ENCODE results near the gene LRCH1.

Gene LRCH1

DNA sequence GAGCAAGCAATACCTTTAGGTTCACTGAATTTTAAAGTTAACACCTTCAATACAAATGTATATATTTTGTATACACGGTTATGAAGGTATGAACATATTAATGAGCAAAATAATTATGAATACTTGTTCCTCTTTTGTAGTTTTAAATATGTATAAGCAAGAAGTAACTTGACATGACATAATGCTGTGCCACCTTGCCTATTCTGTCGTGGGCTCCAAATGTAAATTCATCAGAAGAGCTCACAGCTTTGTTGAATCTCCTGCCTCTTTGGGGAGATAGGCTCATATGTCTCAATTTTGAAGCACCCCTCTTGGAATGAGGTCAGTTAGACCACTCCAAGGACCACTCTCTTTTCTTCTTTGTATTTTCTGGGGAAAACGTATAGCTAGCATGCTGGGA, 59.3 kb downstream of the LRCH1 start:
- no peak for DNase-seq (ENCODE audit: low read depth in 1 of 2, low spot score in 1 of 2)

DNA sequence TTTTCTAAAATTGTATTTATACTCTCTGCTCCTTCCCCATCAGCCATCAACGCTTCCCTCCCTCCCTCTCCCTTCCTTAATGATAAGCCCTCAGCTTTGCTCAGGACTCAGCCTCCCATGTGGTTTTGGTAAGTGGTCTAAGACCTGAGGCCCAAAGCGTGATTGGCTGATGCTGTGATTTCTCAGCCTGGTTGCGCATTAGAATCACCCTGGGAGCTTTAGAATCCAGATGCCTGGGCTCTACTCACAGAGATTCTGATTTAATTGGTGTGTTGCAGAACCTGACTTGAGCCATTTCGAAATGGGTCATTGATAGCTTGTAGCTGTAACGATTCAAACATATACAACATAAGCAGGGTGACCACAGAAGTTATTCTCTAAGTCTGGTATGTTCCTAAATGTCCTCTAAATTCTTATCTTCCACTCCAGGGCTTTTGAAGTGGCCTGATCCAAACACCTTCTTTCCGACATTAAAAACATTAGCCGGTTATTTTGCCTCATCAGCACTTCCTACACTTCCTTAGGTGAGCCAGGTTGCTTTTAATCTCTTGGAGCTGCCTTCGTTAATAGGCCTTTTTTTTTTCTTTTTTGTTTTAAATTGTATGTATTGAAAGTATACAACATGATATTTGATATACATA, 60.6 kb downstream of the LRCH1 start:
- DNase-seq (ENCODE audit: low read depth in 1 of 2, low spot score in 1 of 2) = no peak

DNA sequence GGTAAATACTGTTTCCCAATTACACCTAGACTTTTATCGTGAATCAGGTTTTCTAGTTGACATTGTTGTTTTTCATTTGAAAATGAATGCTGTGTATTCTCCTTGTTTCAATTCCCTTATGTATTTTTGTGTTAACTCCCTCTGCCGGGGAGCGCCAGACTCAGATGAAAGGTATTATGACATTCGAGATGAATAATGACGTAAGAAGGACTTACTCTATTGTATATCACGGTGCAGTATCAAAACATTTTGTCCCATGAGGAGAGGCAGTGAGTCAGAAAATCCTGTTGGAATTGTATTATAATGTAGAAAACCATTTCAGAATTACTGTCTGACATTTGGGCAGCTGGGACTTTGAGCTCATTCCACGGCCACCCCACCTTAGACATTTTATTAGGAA, 61.6 kb downstream of the LRCH1 start:
- no peak for DNase-seq (ENCODE audit: low read depth in 1 of 2, low spot score in 1 of 2)

DNA sequence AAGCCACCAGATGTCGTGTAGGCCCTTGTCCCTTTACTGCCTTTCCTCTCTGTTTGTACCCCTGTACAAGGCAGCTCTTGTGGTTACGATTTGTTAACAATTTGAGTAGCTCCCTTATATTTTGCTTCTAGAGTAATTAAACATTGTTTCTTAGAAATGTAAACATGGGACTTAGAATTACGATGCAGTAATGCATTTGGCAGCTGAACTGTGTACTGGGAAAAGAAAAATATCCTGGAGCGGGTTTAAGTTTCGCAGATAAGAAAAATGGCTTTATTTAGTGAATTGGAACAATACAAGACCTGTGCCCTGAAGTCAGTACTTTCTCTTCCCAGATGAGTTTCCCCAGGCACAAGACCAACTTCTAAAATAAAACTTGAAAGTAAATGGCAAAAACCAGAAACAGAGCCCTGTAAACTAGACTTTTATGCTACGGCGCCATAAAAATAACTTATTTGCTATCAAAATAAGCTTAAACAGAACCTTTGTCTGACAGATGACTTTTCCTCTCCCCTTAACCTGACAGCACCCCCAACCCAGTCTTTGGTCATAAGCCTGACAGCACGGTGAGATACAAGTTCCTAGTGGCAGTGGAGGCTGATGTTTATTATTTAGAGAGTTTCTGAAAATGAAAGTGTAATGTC, 63.0 kb downstream of the LRCH1 start:
- DNase-seq (ENCODE audit: low read depth in 1 of 2, low spot score in 1 of 2) = no peak

DNA sequence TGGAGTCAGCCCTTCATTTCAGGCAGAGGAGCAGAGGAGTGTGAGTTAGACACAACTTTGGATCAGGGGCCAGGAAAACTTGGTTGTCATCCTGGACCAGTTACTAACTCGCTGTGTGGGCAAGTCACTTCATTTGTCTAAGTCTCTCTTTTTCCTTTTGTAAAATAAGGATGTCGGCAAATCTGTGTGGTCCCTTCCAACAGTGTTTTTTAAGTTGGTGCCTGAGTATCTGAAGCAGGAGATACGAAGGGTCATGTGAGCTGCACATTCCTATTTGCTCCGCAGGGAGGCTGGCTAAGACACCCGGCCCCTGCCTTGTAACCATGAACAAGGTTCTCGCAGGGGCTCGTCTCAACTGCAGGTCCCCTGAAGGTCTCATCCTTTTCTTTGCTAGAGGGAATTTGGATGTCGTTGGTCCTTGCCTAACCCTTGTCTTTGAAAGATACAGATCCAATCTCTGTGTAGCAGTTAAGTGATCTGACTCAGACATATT, 64.3 kb downstream of the LRCH1 start:
- DNase-seq (ENCODE audit: low read depth in 1 of 2, low spot score in 1 of 2) = no peak

DNA sequence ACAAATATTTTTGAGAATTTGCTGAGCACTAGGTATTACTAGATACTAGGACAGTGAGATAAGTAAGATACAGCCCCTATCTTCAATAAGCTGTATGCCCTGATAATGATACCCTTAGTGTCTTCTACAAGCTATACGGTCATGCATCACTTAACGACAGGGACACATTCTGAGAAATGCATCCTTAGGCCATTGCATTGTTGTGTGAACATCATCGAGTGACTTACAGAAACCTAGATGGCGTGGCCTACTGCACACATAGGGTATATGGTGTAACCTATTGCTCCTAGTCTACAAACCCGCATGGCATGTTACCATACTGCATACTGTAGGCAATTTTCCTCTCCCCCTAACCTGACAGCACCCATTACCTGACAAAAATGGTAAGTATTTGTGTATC, 64.9 kb downstream of the LRCH1 start:
- no peak for DNase-seq (ENCODE audit: low read depth in 1 of 2, low spot score in 1 of 2)

DNA sequence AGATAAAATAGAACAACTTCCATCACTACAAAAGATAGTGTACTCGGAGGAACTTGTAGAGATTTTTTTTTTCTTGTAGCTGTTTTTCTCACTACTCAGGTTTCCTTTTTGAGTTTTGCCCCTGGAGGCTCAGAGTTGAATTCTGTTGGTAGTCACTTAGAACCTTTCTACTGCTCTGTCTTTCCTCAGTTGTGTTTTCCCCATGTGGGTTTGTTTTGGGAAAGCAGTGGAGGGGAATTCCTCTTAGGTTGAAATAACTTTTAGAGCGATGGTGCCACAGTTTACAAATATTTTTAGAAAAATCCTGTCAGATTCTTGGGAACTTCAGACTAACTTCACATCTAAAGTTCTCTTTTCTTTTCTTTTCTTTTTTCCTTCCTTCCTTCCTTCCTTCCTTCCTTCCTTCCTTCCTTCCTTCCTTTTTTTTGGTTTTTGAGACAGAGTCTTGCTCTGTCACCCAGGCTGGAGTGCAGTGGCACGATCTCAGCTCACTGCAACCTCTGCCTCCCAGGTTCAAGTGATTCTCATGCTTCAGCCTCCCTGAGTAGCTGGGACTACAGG, 65.8 kb downstream of the LRCH1 start:
- DNase-seq (ENCODE audit: low read depth in 1 of 2, low spot score in 1 of 2) = no peak

DNA sequence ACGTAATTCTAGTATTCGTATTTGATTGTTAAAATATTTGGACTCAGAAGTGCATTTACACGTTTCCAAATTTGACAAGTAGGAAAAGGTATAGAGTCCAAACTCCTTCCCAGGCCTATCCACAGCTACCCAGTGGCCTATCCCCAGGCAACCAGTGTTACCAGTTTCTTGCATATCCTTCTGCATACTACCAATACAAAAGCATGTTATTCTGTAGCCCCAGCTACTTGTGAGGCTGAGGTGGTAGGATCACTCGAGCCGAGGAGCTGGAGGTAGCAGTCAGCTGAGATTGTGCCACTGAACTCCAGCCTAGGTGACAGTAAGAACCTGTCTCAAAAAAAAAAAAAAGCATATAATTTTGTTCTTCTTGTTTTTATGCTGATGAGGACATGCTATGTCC, 67.1 kb downstream of the LRCH1 start:
- DNase-seq (ENCODE audit: low read depth in 1 of 2, low spot score in 1 of 2) = no peak

DNA sequence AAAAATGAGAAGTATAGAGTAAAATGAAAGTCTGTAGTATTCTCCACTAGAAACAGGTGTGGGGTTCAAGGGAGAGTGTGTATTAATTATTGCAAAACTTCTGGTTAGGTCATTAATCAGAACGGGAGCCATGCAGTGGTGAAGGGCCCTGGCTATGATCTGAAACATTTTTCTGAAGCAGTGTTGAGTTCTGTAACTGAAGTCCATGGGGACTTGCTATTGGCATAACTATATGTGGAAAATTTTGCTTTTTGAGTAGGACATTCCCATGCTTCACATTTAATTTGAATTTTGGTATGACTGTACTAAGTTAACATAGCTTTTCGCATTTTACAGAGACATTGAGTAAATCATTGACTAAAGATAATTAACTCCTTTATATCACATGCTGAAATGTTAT, 67.5 kb downstream of the LRCH1 start:
- no peak for DNase-seq (ENCODE audit: low read depth in 1 of 2, low spot score in 1 of 2)

DNA sequence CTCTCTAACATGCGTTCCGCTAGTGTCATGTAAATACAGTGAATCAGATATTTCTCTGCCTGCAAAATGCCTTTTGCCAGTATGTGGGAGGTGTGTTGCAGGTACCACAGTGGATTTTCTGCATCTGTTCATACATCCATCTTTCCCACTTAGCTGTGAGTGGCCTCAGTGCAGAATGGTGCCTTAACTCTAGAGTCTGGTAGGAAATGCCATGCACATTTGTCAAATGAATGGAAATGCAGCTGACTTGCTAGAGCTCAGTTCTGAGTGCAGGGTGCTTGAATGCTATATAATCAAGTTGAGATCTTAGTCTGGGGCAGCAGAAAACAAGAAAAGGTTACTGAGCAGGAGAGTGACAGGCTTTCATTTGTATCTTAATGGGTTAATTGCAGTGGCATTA, 68.2 kb downstream of the LRCH1 start:
- DNase-seq (ENCODE audit: low read depth in 1 of 2, low spot score in 1 of 2) = no peak

DNA sequence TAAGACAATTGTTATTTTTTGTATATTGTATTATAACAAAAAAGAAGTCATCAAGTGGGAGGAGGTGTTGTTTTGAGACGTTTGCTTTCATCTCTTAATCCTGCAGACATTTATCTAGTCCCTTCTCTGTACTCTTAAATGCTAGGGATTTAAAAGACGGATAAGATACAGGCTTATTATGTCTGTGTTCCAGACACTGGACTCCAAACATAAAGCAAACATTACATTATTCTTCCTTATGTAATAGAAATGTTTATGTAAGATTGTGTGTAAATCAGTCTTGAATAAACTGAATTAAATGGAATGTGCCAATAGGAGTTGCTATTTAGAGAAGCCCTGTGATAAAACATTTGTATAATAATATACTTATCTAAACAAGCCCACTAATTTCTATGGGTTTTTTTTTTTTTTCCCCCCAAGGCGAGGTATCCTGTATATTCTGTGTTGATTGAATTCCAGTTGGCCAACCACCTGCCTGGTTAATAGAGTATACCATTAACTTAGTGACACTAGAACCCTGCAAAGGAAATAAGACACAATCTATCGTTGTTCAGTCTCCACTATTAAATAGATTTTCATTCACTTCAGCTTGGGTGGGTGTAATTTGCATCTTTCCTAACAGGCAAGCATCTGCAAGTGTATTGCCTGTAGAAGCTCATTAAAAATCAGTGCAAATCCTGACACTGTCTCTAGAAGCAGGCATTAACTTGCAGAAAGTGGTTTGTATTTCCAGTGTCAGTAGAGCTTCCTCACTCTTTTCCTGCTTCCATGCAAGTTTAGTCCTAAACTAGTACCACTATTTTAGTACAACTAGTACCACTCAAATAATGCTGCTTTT, 69.0 kb downstream of the LRCH1 start:
- no peak for DNase-seq (ENCODE audit: low read depth in 1 of 2, low spot score in 1 of 2)

DNA sequence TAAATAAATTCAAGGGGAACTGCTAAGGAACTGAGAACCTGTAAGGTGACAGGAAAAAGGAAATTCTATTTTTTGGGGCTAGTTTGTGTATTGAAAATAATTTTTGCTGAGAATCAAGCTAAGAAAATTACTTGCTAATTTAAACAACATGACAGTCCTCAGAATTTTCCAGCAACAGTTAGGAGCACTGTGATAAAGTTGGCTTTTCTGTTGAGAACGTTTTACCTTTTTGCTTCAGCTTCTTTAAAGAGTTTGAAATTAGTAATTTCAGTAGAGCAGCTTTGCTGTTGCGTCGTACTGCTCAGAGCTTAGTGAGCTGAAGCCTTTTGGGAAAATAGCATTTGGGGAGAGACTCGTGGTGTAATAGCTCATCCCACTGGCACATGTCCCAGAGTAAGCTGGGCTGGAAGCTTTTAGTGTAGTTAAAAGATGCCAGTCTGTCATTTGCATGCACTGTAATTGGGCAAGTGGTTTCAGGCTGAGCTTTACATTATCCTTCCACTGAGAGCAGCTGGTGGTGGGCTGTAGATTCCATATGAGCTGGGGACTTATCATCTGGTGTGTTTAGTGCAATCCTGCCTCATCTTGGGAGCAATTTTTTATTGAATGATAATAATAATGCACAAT, 69.8 kb downstream of the LRCH1 start:
- DNase-seq (ENCODE audit: low read depth in 1 of 2, low spot score in 1 of 2) = no peak

DNA sequence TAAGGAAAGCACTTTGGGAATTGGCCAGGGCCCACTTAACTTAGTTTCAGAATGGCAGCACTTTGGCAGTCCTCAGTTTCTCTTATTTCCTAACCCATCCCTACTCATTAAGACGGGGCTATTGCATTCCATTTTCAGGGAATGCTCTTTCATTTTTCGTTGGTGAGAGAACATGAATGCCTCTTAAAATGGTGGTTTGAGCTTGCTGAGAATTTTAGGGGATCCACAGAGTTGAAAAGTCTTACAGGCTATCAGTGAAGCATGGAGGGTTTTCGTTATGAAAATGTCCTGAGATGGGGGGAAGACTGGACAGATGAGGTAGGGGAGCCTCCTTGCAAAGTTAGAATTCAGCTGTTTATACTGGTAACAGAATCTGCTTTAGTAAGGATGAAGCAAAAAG, 71.4 kb downstream of the LRCH1 start:
- no peak for DNase-seq (ENCODE audit: low read depth in 1 of 2, low spot score in 1 of 2)

DNA sequence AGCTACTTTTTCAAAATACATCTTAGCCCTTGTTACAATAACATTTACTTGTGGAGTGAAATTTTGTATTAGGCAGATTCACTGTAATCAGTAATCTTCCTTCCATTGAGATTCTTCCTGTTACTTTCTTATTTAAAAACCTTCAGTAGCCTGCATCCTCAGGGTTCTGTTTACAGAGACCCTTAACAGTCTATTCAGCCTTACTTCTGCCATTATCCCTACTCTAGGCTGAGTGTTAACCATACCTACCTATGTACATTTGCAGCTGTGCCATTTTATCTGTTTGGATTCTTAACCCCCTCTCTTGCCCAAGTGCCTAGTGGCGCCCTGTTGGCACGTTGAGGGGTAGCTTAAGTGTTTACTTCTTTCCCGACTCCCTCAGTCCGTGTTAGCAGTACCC, 71.9 kb downstream of the LRCH1 start:
- no peak for DNase-seq (ENCODE audit: low read depth in 1 of 2, low spot score in 1 of 2)

DNA sequence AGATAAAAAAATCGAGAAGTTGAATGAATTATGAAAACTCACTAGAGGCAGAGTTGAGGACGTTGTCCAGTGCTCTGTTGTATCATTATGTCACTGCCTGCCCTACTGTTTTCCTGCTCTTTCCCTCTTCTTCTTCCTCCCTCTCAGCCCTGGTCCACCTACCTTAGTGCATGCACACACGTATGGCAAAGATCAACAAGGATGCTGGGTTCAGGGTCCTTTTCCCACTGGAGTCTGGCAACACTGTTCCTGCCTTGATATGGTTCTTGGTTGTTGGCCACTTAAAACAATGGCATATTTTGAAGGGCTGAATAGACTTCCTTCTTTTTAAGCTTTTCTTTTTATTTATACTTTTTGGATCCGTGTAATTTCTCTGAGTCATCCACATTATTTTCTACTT, 74.5 kb downstream of the LRCH1 start:
- DNase-seq (ENCODE audit: low read depth in 1 of 2, low spot score in 1 of 2) = no peak

DNA sequence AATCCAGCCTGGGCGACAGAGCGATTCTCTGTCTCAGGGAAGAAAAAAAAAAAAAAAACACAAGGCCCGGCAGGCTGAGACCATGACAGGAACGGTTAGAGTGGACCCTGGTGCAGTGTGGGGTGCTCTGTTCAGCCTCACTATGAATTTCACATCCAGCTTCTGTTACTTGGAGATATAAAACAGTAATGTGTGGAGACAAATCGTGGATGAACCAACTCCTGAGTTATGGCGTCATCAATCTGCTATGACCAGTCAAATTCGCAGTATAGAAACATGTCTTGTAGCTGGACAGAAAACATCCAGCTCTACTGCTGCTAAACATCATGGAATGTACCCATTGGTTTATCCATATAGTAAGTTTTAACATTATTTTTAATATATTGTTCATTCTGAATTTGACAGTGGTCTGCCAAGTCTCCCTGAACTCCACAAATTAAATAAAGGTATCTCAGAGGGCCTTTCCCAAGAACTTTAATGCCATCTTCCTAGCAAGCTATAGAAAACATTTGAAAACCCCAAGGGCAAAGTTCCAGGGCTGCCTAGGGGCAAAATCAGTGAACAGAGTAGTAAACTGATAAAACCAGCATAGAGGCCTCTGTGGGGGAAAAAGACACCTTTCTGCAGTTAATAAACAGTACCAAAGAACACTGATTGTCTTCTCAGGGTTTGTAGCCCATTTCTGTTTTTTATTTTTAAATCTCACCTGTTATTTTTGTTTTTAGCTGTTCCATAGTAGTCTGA, 75.8 kb downstream of the LRCH1 start:
- DNase-seq (ENCODE audit: low read depth in 1 of 2, low spot score in 1 of 2) = no peak

DNA sequence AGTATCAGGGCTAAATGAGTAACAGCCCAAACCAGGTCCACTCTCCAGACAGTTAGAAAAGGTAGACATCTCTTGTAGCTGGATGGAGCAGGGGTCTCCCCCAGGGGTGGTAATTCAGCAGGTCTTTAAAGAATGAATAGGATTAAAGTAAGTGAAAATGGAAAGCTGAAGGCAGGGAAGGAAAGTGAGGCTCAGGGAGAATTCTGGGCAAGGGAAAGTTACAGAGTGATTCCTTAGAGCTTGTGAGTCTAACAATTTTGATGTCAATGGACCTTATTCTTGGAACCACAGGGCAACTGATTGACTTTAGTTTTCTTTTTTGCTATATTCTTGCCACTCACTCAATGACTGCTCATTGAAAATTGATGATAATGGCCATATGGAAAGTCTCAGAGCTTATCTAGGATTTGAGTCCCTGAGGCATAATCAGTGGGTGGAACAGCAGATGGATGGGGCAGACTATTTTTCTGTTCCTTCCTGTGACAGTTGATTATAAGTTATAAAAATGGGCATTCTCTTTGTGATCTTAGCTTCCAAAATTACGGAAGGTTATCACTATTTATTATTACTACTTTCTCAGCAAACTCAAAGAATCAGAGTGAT, 76.9 kb downstream of the LRCH1 start:
- DNase-seq (ENCODE audit: low read depth in 1 of 2, low spot score in 1 of 2) = no peak

DNA sequence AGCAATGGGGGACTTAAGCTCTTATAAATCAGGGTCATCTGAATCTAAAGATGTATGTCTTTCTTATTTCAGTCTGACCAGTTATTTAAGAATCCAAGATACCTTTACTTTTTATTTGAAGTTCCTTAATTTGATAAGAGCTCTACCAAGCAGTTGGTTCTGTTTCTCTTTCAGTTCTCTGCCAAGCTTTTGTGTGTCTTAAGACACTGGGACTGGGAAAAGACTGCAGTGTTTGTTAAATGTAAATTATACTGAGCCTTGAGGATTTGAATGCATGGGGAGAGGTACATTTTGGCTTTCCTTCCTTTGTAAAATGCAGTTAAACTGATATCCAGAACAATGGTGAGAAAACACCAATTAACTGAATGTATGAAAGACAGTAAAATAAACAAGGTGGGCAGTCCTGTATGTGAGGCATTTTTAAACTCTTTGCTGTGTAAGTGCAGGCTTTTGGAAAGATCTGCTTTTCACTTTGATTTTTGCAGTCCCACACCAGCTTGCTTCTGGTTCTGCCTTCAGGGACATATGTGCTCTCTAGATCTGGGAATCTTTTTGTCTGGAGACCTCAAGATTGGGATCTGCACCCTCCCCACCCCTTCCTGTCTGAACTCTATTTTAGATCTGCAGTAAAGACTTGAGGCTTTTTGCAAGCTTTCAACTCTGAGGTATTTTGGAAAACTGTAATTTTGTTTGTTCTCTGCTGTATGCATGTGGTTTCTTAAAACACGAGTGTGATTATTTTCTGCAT, 77.6 kb downstream of the LRCH1 start:
- no peak for DNase-seq (ENCODE audit: low read depth in 1 of 2, low spot score in 1 of 2)

DNA sequence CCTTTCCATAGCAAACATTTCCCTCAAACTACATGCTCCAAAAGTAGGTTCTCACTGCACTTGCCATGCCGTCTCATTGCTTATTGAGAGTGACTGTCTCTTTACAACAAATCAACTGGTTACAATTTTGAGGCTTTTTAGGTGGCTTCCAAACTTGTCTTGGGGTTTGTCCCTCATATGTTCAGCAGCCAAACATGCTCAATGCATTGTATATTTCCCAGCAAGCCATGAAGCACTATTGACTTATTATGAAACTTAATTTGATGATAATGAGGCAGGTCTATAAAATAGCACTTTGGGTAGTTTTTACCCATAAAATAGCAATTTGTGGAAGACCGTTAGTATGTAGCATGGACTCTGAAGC, 78.2 kb downstream of the LRCH1 start:
- no peak for DNase-seq (ENCODE audit: low read depth in 1 of 2, low spot score in 1 of 2)

DNA sequence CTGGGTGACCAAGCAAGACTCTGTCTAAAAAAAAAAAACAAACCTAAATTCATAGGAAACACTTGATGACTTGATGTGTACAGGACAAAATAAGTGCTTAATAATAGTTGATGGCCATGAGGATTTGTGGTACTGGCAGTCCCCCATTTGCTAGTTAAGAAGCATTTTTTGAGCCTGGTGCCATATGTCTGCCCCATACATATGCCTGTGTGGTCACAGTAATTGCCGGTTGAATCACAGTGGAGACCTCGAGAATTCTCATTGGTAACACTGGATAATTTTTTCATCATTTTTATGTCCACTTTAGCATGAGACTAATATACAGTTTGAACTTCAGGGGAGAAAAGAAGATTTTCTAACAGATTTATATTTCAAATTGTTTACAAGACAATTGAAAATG, 79.2 kb downstream of the LRCH1 start:
- DNase-seq (ENCODE audit: low read depth in 1 of 2, low spot score in 1 of 2) = no peak
